ENCODE results near the gene GABBR2. TPM values are rescaled to one million over a fixed set of nuclear protein-coding genes. Genes with fewer than 3 reads are reported as not detected.

The GABBR2 gene
- total and polyA plus RNA-seq, 2 donors (not counting 1 experiment from before 2014, with no cell fraction given) = 0.03 TPM; not detected in 1

GRCh38 chr9:98360176-98360708, 348.5 kb downstream of the GABBR2 start:
- Histone ChIP-seq H4K20me1 (ENCODE audit: control insufficient read depth, insufficient read depth, low read length, poor library complexity, severe bottlenecking) (no peaks in the 10 kb centered on the region), H3K79me2 (ENCODE audit: control insufficient read depth, insufficient read depth, low read length) (no peaks in the 10 kb centered on the region), H3K4me1 (ENCODE audit: control insufficient read depth in 2 of 2, insufficient read depth in 2 of 2, low read length in 2 of 2) (no peaks in the 10 kb centered on the region), H3K9ac (ENCODE audit: low read length) (no peak overlapping the region), H3K27ac (ENCODE audit: low read length in 2 of 2) (no peak overlapping the region), H3K27me3 (replicated peaks in 1 of 4; ENCODE audit: control extremely low read depth in 1 of 4, control insufficient read depth in 3 of 4, insufficient read depth in 4 of 4, low read length in 3 of 4) (peaks cover 0 to 4% (median 0%) of the 10 kb centered on the region in 4 experiments), H3K9me3 (ENCODE audit: control extremely low read depth in 1 of 3, control insufficient read depth in 2 of 3, insufficient read depth in 1 of 3, low read length in 2 of 3) (peaks cover 2 to 7% (median 5%) of the 10 kb centered on the region in 3 donors), H2AFZ (ENCODE audit: insufficient read depth, low read depth, low read length, poor library complexity, severe bottlenecking) (no peak overlapping the region), H3K4me3 (ENCODE audit: control extremely low read depth in 1 of 5, extremely low read depth in 1 of 5, insufficient read depth in 1 of 5, low read depth in 2 of 5, low read length in 4 of 5) (no peak overlapping the region), H3K4me2 (replicated peaks; ENCODE audit: low read depth, low read length, poor library complexity, severe bottlenecking) (no peak overlapping the region), H3K36me3 (replicated peaks in 1 of 2; ENCODE audit: control extremely low read depth in 1 of 2, control insufficient read depth in 1 of 2, extremely low read depth in 1 of 2, insufficient read depth in 2 of 2, low read length in 1 of 2) (no peaks in the 10 kb centered on the region)
- no peak for TF ChIP-seq EZH2 (IDR thresholded peaks at IDR 0.05; ENCODE audit: borderline replicate concordance, insufficient read depth, low read depth, low read length, poor library complexity, severe bottlenecking)
- TF ChIP-seq CTCF (IDR thresholded peaks at IDR 0.05) = no peak
- DNase-seq = no peak
- peaks cover 27% of the 10 kb centered on the region for H3K27me3 Mint-ChIP-seq
- H3K9me3 Mint-ChIP-seq (ENCODE audit: insufficient read depth) = no peaks in the 10 kb centered on the region
- H3K4me1 Mint-ChIP-seq = no peaks in the 10 kb centered on the region
- ChIA-PET CTCF (no interaction called here), POLR2A (no interaction called here)
- H3K27ac Mint-ChIP-seq = no peak overlapping the region
- no peak overlapping the region for H3K4me3 Mint-ChIP-seq
- 67% methylated on average over 1 of the region's 2 CpGs for WGBS (ENCODE audit: insufficient coverage)
- intact Hi-C loops (cut with micrococcal nuclease) = no loop called here
- no peak for ATAC-seq (ENCODE audit: low read depth)

- Mint-ChIP-seq H3K9me3 (ENCODE audit: insufficient read depth) (no peaks in the 10 kb centered on the region), H3K4me3 (no peak overlapping the region), H3K4me1 (no peaks in the 10 kb centered on the region), H3K27ac (no peak overlapping the region), H3K27me3 (peaks cover 27% of the 10 kb centered on the region)
- H3K4me2 ChIP-seq (replicated peaks; ENCODE audit: low read depth, low read length, poor library complexity, severe bottlenecking) = no peak overlapping the region
- no peak for ATAC-seq (ENCODE audit: low read depth)
- H3K27me3 ChIP-seq (replicated peaks in 1 of 4; ENCODE audit: control extremely low read depth in 1 of 4, control insufficient read depth in 3 of 4, insufficient read depth in 4 of 4, low read length in 3 of 4) = peaks cover 0 to 4% (median 0%) of the 10 kb centered on the region in 4 experiments
- no peak overlapping the region for H3K27ac ChIP-seq (ENCODE audit: low read length in 2 of 2)
- H3K9ac ChIP-seq (ENCODE audit: low read length) = no peak overlapping the region
- peaks cover 0 to 3% (median 0%) of the 10 kb centered on the region in 3 donors for H3K9me3 ChIP-seq (ENCODE audit: control extremely low read depth in 1 of 3, control insufficient read depth in 2 of 3, insufficient read depth in 1 of 3, low read length in 2 of 3)
- DNase-seq = no peak
- intact Hi-C loops (cut with micrococcal nuclease) = no loop called here
- no peaks in the 10 kb centered on the region for H4K20me1 ChIP-seq (ENCODE audit: control insufficient read depth, insufficient read depth, low read length, poor library complexity, severe bottlenecking)
- no peaks in the 10 kb centered on the region for H3K4me1 ChIP-seq (ENCODE audit: control insufficient read depth in 2 of 2, insufficient read depth in 2 of 2, low read length in 2 of 2)
- ChIA-PET CTCF (no interaction called here), POLR2A (no interaction called here)
- TF ChIP-seq EZH2 (IDR thresholded peaks at IDR 0.05; ENCODE audit: borderline replicate concordance, insufficient read depth, low read depth, low read length, poor library complexity, severe bottlenecking) = no peak
- no peak for TF ChIP-seq CTCF (IDR thresholded peaks at IDR 0.05)
- 92% methylated on average over 8 of the region's 8 CpGs for WGBS (ENCODE audit: insufficient coverage)
- H3K79me2 ChIP-seq (ENCODE audit: control insufficient read depth, insufficient read depth, low read length) = no peaks in the 10 kb centered on the region
- H3K4me3 ChIP-seq (ENCODE audit: control extremely low read depth in 1 of 5, extremely low read depth in 1 of 5, insufficient read depth in 1 of 5, low read depth in 2 of 5, low read length in 4 of 5) = no peak overlapping the region
- H3K36me3 ChIP-seq (replicated peaks in 1 of 2; ENCODE audit: control extremely low read depth in 1 of 2, control insufficient read depth in 1 of 2, extremely low read depth in 1 of 2, insufficient read depth in 2 of 2, low read length in 1 of 2) = no peaks in the 10 kb centered on the region
- H2AFZ ChIP-seq (ENCODE audit: insufficient read depth, low read depth, low read length, poor library complexity, severe bottlenecking) = no peak overlapping the region
Measured at GRCh38 chr9:98359569-98359968, 349.2 kb downstream of the GABBR2 start.

Measured in B cell (primary cell).